SK-N-SH (cell line): ENCODE data around the gene PAPPA2.

Experiments used
- ELF1 ChIP-seq: IDR thresholded peaks from 2 replicates; pipeline ENCODE4 v1.4.0; 2012
- EP300 ChIP-seq, 2 experiments: IDR thresholded peaks; 2 replicates each; pipeline versions ENCODE4 v1.4.0 to v1.6.1; 2012; ENCODE audit warnings: borderline replicate concordance in 1 of 2, low read depth in 1 of 2, low read length in 1 of 2
- GATA2 ChIP-seq: sonication (generic); formaldehyde crosslinking; IDR thresholded peaks from 2 replicates; pipeline ENCODE4 v1.5.0; 2020; ENCODE audit warnings: mild to moderate bottlenecking, missing genetic modification reagents
- JUND ChIP-seq: IDR thresholded peaks from 2 replicates; pipeline ENCODE4 v1.4.0; 2012
- TCF12 ChIP-seq: IDR thresholded peaks from 2 replicates; pipeline ENCODE4 v1.4.0; 2012
- TF ChIP-seq, protein P1 (sequence below): fragments of 200-600 bp; sonication (generic); IDR thresholded peaks from 2 replicates; pipeline ENCODE4 v1.6.1; 2017; ENCODE audit warnings: antibody characterized with exemption, mild to moderate bottlenecking, moderate library complexity
- TF ChIP-seq, protein P2 (sequence below): IDR thresholded peaks from 2 replicates; pipeline ENCODE4 v1.4.0; 2012; ENCODE audit warnings: low read depth

DNA sequence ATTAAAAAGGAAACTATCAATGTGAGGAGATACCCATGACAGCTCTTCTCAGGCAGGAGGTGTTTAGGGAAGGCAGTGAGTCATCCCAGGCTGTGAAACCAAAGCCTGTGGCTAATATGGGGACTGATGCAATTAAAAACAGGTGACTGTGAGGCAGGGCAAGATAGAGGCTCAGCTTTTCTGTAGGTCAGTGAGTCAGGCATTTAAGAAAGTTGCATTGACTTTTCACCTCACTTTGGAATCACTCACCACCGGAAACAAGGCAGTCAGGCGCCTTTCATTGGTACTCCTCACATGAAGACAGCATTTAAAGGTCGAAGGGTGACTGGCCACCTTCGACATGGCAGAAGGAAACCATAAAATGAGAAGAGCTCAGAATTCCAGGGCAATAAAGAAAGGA lies 54.5 kb downstream of the PAPPA2 start:
- TF ChIP-seq ELF1 (no peak), EP300 (IDR thresholded peaks at IDR 0.05; ENCODE audit: borderline replicate concordance in 1 of 2, low read depth in 1 of 2, low read length in 1 of 2) (no peak), JUND (no peak), GATA2 (no peak), TCF12 (no peak)
- TF ChIP-seq, protein P1, sequence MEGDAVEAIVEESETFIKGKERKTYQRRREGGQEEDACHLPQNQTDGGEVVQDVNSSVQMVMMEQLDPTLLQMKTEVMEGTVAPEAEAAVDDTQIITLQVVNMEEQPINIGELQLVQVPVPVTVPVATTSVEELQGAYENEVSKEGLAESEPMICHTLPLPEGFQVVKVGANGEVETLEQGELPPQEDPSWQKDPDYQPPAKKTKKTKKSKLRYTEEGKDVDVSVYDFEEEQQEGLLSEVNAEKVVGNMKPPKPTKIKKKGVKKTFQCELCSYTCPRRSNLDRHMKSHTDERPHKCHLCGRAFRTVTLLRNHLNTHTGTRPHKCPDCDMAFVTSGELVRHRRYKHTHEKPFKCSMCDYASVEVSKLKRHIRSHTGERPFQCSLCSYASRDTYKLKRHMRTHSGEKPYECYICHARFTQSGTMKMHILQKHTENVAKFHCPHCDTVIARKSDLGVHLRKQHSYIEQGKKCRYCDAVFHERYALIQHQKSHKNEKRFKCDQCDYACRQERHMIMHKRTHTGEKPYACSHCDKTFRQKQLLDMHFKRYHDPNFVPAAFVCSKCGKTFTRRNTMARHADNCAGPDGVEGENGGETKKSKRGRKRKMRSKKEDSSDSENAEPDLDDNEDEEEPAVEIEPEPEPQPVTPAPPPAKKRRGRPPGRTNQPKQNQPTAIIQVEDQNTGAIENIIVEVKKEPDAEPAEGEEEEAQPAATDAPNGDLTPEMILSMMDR: no peak
- TF ChIP-seq, protein P2, sequence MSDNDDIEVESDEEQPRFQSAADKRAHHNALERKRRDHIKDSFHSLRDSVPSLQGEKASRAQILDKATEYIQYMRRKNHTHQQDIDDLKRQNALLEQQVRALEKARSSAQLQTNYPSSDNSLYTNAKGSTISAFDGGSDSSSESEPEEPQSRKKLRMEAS: no peak
